Cardiac muscle cell (in vitro differentiated cells and primary cell): ENCODE measurements around the gene VHLL. TPM values are rescaled to one million over a fixed set of nuclear protein-coding genes. Genes with fewer than 3 reads are reported as not detected.

Experiments used
- DNase-seq, 2 donors: peaks; one replicate each; pipeline versions ENCODE4 v3.0.0 to v3.0.0-alpha.2; 2010 to 2017; ENCODE audit warnings: low read depth in 1 of 2, low spot score in 1 of 2
- H3K27ac ChIP-seq: fragments of 200-600 bp; sonication (generic); 2 replicates; pipeline ENCODE4 v1.5.1; 2016
- H3K27me3 ChIP-seq: fragments of 200-600 bp; sonication (generic); 2 replicates; pipeline ENCODE4 v1.6.0; 2016; ENCODE audit warnings: control low read depth
- H3K36me3 ChIP-seq: fragments of 200-600 bp; sonication (generic); 2 replicates; pipeline ENCODE4 v1.5.1; 2016; ENCODE audit warnings: control low read depth
- H3K4me1 ChIP-seq: fragments of 200-600 bp; sonication (generic); 2 replicates; pipeline ENCODE4 v1.8.1; 2017; ENCODE audit warnings: low read depth, mild to moderate bottlenecking, mixed run types
- H3K4me3 ChIP-seq: fragments of 200-600 bp; sonication (generic); 2 replicates; pipeline ENCODE4 v1.5.1; 2016; ENCODE audit warnings: mild to moderate bottlenecking
- H3K9me3 ChIP-seq: fragments of 200-600 bp; sonication (generic); 2 replicates; pipeline ENCODE4 v1.5.1; 2017; ENCODE audit warnings: low read depth, mild to moderate bottlenecking, control low read depth
- polyA plus RNA-seq: library from polyadenylated mRNA; unstranded; fragments of >200 nt; fragmentation: Nextera tagmentation; extraction: Ambion mirVana; gene quantifications from 2 replicates; pipeline ENCODE4 v1.2.1, GENCODE V29; 2016
- total RNA-seq: library from RNA; depleted of rRNA; stranded (reverse); fragments of >200 nt; gene quantifications from 2 replicates; pipeline ENCODE4 v1.2.3, GENCODE V29; 2016
- TF ChIP-seq, protein P1 (sequence below): IDR thresholded peaks from 2 replicates; pipeline ENCODE4 v1.5.1; 2012; ENCODE audit warnings: low read depth, mild to moderate bottlenecking, low read length

VHLL gene
- total and polyA plus RNA-seq, 2 experiments from 2014 or later: 0.21 to 0.98 TPM

GRCh38 chr1:156253634-156254033 lies 45.5 kb downstream of the VHLL start:
- H3K9me3 ChIP-seq: no peaks in the 10 kb centered on the region
- peak overlapping the region; percentile 89 for H3K27ac ChIP-seq
- no peaks in the 10 kb centered on the region for H3K27me3 ChIP-seq
- H3K4me3 ChIP-seq: no peak overlapping the region
- no peak for DNase-seq
- TF ChIP-seq, protein P1, sequence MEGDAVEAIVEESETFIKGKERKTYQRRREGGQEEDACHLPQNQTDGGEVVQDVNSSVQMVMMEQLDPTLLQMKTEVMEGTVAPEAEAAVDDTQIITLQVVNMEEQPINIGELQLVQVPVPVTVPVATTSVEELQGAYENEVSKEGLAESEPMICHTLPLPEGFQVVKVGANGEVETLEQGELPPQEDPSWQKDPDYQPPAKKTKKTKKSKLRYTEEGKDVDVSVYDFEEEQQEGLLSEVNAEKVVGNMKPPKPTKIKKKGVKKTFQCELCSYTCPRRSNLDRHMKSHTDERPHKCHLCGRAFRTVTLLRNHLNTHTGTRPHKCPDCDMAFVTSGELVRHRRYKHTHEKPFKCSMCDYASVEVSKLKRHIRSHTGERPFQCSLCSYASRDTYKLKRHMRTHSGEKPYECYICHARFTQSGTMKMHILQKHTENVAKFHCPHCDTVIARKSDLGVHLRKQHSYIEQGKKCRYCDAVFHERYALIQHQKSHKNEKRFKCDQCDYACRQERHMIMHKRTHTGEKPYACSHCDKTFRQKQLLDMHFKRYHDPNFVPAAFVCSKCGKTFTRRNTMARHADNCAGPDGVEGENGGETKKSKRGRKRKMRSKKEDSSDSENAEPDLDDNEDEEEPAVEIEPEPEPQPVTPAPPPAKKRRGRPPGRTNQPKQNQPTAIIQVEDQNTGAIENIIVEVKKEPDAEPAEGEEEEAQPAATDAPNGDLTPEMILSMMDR: no peak
- peaks cover 49% of the 10 kb centered on the region for H3K36me3 ChIP-seq
- H3K4me1 ChIP-seq: peaks cover 14% of the 10 kb centered on the region

DNA sequence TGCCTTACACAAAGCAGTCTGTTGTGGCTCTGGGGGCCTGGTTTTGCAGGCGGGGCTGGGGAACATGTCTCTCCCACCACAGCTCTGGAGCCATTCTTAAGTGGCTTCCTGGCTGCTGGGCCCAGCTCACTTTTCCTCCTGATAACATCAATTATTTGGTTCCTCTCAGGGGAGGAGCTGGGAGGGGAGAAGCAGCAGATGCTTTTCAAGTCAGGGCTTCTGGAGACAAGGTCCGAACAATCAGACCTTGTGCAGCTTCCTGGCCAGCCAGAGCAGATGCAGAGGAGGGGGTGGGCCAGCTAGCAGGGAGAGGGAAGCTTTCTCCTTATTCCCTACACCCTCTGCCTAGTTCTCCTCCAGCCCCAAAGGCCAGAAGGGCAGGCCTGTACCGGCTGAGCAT lies 47.6 kb downstream of the VHLL start:
- DNase-seq: peak; percentile 35 to 58
- Histone ChIP-seq H3K27ac (peak overlapping the region; percentile 89), H3K4me3 (no peak overlapping the region), H3K27me3 (no peaks in the 10 kb centered on the region), H3K36me3 (peaks cover 36% of the 10 kb centered on the region), H3K4me1 (peaks cover 14% of the 10 kb centered on the region), H3K9me3 (no peaks in the 10 kb centered on the region)
- TF ChIP-seq, protein P1: no peak

GRCh38 chr1:156249593-156249992 lies 49.5 kb downstream of the VHLL start:
- peaks cover 28% of the 10 kb centered on the region for H3K36me3 ChIP-seq
- DNase-seq: no peak
- no peaks in the 10 kb centered on the region for H3K27me3 ChIP-seq
- H3K4me1 ChIP-seq: peaks cover 14% of the 10 kb centered on the region
- H3K9me3 ChIP-seq: no peaks in the 10 kb centered on the region
- TF ChIP-seq, protein P1: no peak
- H3K4me3 ChIP-seq: no peak overlapping the region
- H3K27ac ChIP-seq: no peak overlapping the region

Other genes starting within 250 kb of the VHLL start
- 43.1 and 51.0 TPM in 2 replicates for gene UBQLN4, start 245.5 kb downstream of the VHLL start, total RNA-seq
- gene UBQLN4, start 245.5 kb downstream of the VHLL start, polyA plus RNA-seq: 29.2 and 38.5 TPM in 2 replicates
- gene LAMTOR2, start 244.5 kb downstream of the VHLL start, total RNA-seq: 75.5 and 116 TPM in 2 replicates
- 199 and 208 TPM in 2 replicates for gene LAMTOR2, start 244.5 kb downstream of the VHLL start, polyA plus RNA-seq
- gene RAB25, start 238.1 kb downstream of the VHLL start, total RNA-seq: 1.6 and 3.1 TPM in 2 replicates
- 2.1 and 2.4 TPM in 2 replicates for gene RAB25, start 238.1 kb downstream of the VHLL start, polyA plus RNA-seq
- gene MEX3A, start 216.8 kb downstream of the VHLL start, total RNA-seq: 48.8 and 58.6 TPM in 2 replicates
- gene MEX3A, start 216.8 kb downstream of the VHLL start, polyA plus RNA-seq: 17.2 and 24.8 TPM in 2 replicates
- gene LMNA, start 184.6 kb downstream of the VHLL start, total RNA-seq: 128 and 139 TPM in 2 replicates
- 99.4 and 149 TPM in 2 replicates for gene LMNA, start 184.6 kb downstream of the VHLL start, polyA plus RNA-seq
- 3.6 and 8.6 TPM in 2 replicates for gene SEMA4A, start 145.7 kb downstream of the VHLL start, total RNA-seq
- gene SEMA4A, start 145.7 kb downstream of the VHLL start, polyA plus RNA-seq: 0.65 and 2.9 TPM in 2 replicates
- gene SLC25A44, start 105.2 kb downstream of the VHLL start, total RNA-seq: 9.2 and 9.7 TPM in 2 replicates
- gene SLC25A44, start 105.2 kb downstream of the VHLL start, polyA plus RNA-seq: 13.8 and 18.1 TPM in 2 replicates
- 106 and 129 TPM in 2 replicates for gene PMF1, start 86.3 kb downstream of the VHLL start, total RNA-seq
- 133 and 151 TPM in 2 replicates for gene PMF1, start 86.3 kb downstream of the VHLL start, polyA plus RNA-seq
- gene BGLAP, start 57.1 kb downstream of the VHLL start, total RNA-seq: 0.51 and 0.67 TPM in 2 replicates
- 0.32 and 1.8 TPM in 2 replicates for gene BGLAP, start 57.1 kb downstream of the VHLL start, polyA plus RNA-seq
- 34.5 and 35.7 TPM in 2 replicates for gene PAQR6, start 51.3 kb downstream of the VHLL start, total RNA-seq
- 23.3 and 40.1 TPM in 2 replicates for gene PAQR6, start 51.3 kb downstream of the VHLL start, polyA plus RNA-seq
- gene SMG5, start 16.5 kb downstream of the VHLL start, total RNA-seq: 101 and 110 TPM in 2 replicates
- gene SMG5, start 16.5 kb downstream of the VHLL start, polyA plus RNA-seq: 79.5 and 95.5 TPM in 2 replicates
- gene TMEM79, start 15.0 kb downstream of the VHLL start, total RNA-seq: 2.6 and 4.0 TPM in 2 replicates
- 3.0 and 4.6 TPM in 2 replicates for gene TMEM79, start 15.0 kb downstream of the VHLL start, polyA plus RNA-seq
- gene GLMP, start 3.6 kb downstream of the VHLL start, total RNA-seq: 54.9 and 57.7 TPM in 2 replicates
- gene GLMP, start 3.6 kb downstream of the VHLL start, polyA plus RNA-seq: 49.0 and 55.3 TPM in 2 replicates
- gene CCT3, start 39.0 kb upstream of the VHLL start, total RNA-seq: 245 and 330 TPM in 2 replicates
- 282 and 287 TPM in 2 replicates for gene CCT3, start 39.0 kb upstream of the VHLL start, polyA plus RNA-seq
- not detected in 2 replicates for gene TSACC, start 39.2 kb upstream of the VHLL start, total RNA-seq
- 1.1 and 4.7 TPM in 2 replicates for gene TSACC, start 39.2 kb upstream of the VHLL start, polyA plus RNA-seq
- not detected in 2 replicates for gene RHBG, start 69.9 kb upstream of the VHLL start, total RNA-seq
- not detected in 2 replicates for gene RHBG, start 69.9 kb upstream of the VHLL start, polyA plus RNA-seq
- gene MEF2D, start 201.5 kb upstream of the VHLL start, total RNA-seq: 35.9 and 64.6 TPM in 2 replicates
- gene MEF2D, start 201.5 kb upstream of the VHLL start, polyA plus RNA-seq: 35.1 and 52.1 TPM in 2 replicates